Measurements from ENCODE around the gene ADGRB2.

ADGRB2 gene

GRCh38 chr1:31768939-31769704 is 5.0 kb upstream of the ADGRB2 start:
- TF ChIP-seq ZNF274 (IDR thresholded peaks at IDR 0.05; ENCODE audit: low read depth, low read length) = no peak
- H3K4me3 ChIP-seq (ENCODE audit: low read length) = no peak overlapping the region

- H3K4me3 ChIP-seq (ENCODE audit: low read length) = no peak overlapping the region
- TF ChIP-seq ZNF274 (IDR thresholded peaks at IDR 0.05; ENCODE audit: low read depth, low read length) = no peak
Observed at GRCh38 chr1:31768407-31768907, 4.3 kb upstream of the ADGRB2 start.

- no peak overlapping the region for H3K4me3 ChIP-seq (ENCODE audit: low read length)
- no peak for TF ChIP-seq ZNF274 (IDR thresholded peaks at IDR 0.05; ENCODE audit: low read depth, low read length)
Observed at GRCh38 chr1:31767225-31767624, 3.1 kb upstream of the ADGRB2 start.

GRCh38 chr1:31765516-31765915 is 1.4 kb upstream of the ADGRB2 start:
- no peak overlapping the region for H3K4me3 ChIP-seq (ENCODE audit: low read length)
- no peak for TF ChIP-seq ZNF274 (IDR thresholded peaks at IDR 0.05; ENCODE audit: low read depth, low read length)

- no peak overlapping the region for H3K4me3 ChIP-seq (ENCODE audit: low read length)
- no peak for TF ChIP-seq ZNF274 (IDR thresholded peaks at IDR 0.05; ENCODE audit: low read depth, low read length)
Observed at GRCh38 chr1:31765041-31765467, 914 bp upstream of the ADGRB2 start.

GRCh38 chr1:31763671-31764311 is 349 bp downstream of the ADGRB2 start:
- peak overlapping the region; percentile 34; the same call in 1 of the 2 replicates for H3K4me3 ChIP-seq (ENCODE audit: low read length)
- no peak for TF ChIP-seq ZNF274 (IDR thresholded peaks at IDR 0.05; ENCODE audit: low read depth, low read length)

GRCh38 chr1:31762726-31763670 is 1.1 kb downstream of the ADGRB2 start:
- no peak for TF ChIP-seq ZNF274 (IDR thresholded peaks at IDR 0.05; ENCODE audit: low read depth, low read length)
- H3K4me3 ChIP-seq (ENCODE audit: low read length) = peak overlapping the region; percentile 34; the same call in 1 of the 2 replicates

GRCh38 chr1:31762323-31762722 is 1.8 kb downstream of the ADGRB2 start:
- no peak for TF ChIP-seq ZNF274 (IDR thresholded peaks at IDR 0.05; ENCODE audit: low read depth, low read length)
- H3K4me3 ChIP-seq (ENCODE audit: low read length) = no peak overlapping the region

- TF ChIP-seq ZNF274 (IDR thresholded peaks at IDR 0.05; ENCODE audit: low read depth, low read length) = no peak
- no peak overlapping the region for H3K4me3 ChIP-seq (ENCODE audit: low read length)
Observed at GRCh38 chr1:31761883-31762282, 2.3 kb downstream of the ADGRB2 start.

GRCh38 chr1:31760471-31761470 is 3.4 kb downstream of the ADGRB2 start:
- H3K4me3 ChIP-seq (ENCODE audit: low read length) = peak overlapping the region; percentile 37; the same call in 1 of the 2 replicates
- TF ChIP-seq ZNF274 (IDR thresholded peaks at IDR 0.05; ENCODE audit: low read depth, low read length) = no peak

- TF ChIP-seq ZNF274 (IDR thresholded peaks at IDR 0.05; ENCODE audit: low read depth, low read length) = no peak
- no peak overlapping the region for H3K4me3 ChIP-seq (ENCODE audit: low read length)
Observed at GRCh38 chr1:31759298-31760023, 4.7 kb downstream of the ADGRB2 start.

- no peak overlapping the region for H3K4me3 ChIP-seq (ENCODE audit: low read length)
- TF ChIP-seq ZNF274 (IDR thresholded peaks at IDR 0.05; ENCODE audit: low read depth, low read length) = no peak
Observed at GRCh38 chr1:31758823-31759222, 5.3 kb downstream of the ADGRB2 start.
